HCT116 (cell line): ENCODE measurements around the gene NDUFA8. TPM values are rescaled to one million over a fixed set of nuclear protein-coding genes. Genes with fewer than 3 reads are reported as not detected.

Source experiments
- ATAC-seq: fragments of 200-7000 bp; cut with Tn5 transposase; 2 replicates; pipeline ENCODE4 v1.9.1; 2020; ENCODE audit warnings: mild to moderate bottlenecking, moderate library complexity
- BruUV-seq: library from RNA; stranded (reverse); fragments of 400-500 nt; replicated peaks from 2 replicates; lab custom pipeline; 2021; lab: Mats Ljungman, UMichigan
- CTCF ChIA-PET: fragments of 300-600 bp; sonication (Branson Sonifier 250); formaldehyde crosslinking; loops from one replicate; lab custom pipeline; 2021; ENCODE audit warnings: antibody characterized with exemption; lab: Charles Lee
- POLR2A ChIA-PET: fragments of 300-600, 350-600 bp; sonication (Branson Sonifier 250); formaldehyde crosslinking; loops from one replicate; lab custom pipeline; 2021; ENCODE audit warnings: antibody characterized with exemption; lab: Charles Lee
- RAD21 ChIA-PET, 2 experiments: fragments of 300-600 bp; sonication (Branson Sonifier 250); formaldehyde crosslinking; loops; one replicate each; lab custom pipeline; 2023; ENCODE audit warnings: low total read pairs in 2 of 2; ENCODE audit not compliant: uncharacterized antibody in 2 of 2, unreplicated experiment in 2 of 2, low non-redundant PET in 1 of 2; lab: Charles Lee
- DNase-seq: peaks from one replicate; pipeline ENCODE4 v3.0.0-alpha.2; 2010; ENCODE audit warnings: low read depth, low spot score
- H2AFZ ChIP-seq: fragments of 200-600 bp; shearing (Covaris generic), sonication (generic); 2 replicates; pipeline ENCODE4 v1.6.1; 2017; ENCODE audit warnings: low read depth, mixed run types, mixed read lengths, antibody characterized with exemption, low read length; ENCODE audit not compliant: poor library complexity, severe bottlenecking
- H3K27ac ChIP-seq: 2 replicates; pipeline ENCODE4 v1.5.1; 2012; ENCODE audit warnings: low read depth, low read length
- H3K27me3 ChIP-seq: fragments of 200-600 bp; sonication (generic); 2 replicates; pipeline ENCODE4 v1.6.1; 2016; ENCODE audit warnings: mixed run types, low read length, mixed read lengths; ENCODE audit not compliant: insufficient read depth
- H3K36me3 ChIP-seq, 2 experiments: fragments of 200-500 bp in 1 of 2; fragments of 200-600 bp in 1 of 2; sonication (Bioruptor generic) in 1 of 2; sonication (generic) in 1 of 2; 2 replicates each; pipeline versions ENCODE4 v1.5.1 to v1.6.1; 2014 to 2016; ENCODE audit warnings: low read length in 2 of 2, inconsistent platforms in 1 of 2, mixed read lengths in 1 of 2, mixed run types in 1 of 2; ENCODE audit not compliant: insufficient read depth in 2 of 2, control insufficient read depth in 1 of 2
- H3K4me1 ChIP-seq, 2 experiments: fragments of 200-600 bp in 1 of 2; sonication (generic) in 1 of 2; 2 replicates each; pipeline versions ENCODE4 v1.5.1 to v1.6.1; 2012 to 2017; ENCODE audit warnings: low read length in 2 of 2, inconsistent platforms in 1 of 2, mild to moderate bottlenecking in 1 of 2, mixed read lengths in 1 of 2, mixed run types in 1 of 2, moderate library complexity in 1 of 2; ENCODE audit not compliant: insufficient read depth in 2 of 2, control insufficient read depth in 1 of 2
- H3K4me2 ChIP-seq: fragments of 200-600 bp; sonication (generic); 2 replicates; pipeline ENCODE4 v1.6.1; 2017; ENCODE audit warnings: mixed run types, low read length, mixed read lengths
- H3K4me3 ChIP-seq, 2 experiments: fragments of 200-600 bp in 1 of 2; sonication (generic) in 1 of 2; replicated peaks in 1 of 2; 2 replicates each; pipeline ENCODE4 v1.5.1; 2011 to 2016; ENCODE audit warnings: low read length in 2 of 2, control low read depth in 1 of 2, low read depth in 1 of 2, mild to moderate bottlenecking in 1 of 2, mixed read lengths in 1 of 2, mixed run types in 1 of 2
- H3K79me2 ChIP-seq: fragments of 200-600 bp; sonication (generic); 2 replicates; pipeline ENCODE4 v1.6.1; 2017; ENCODE audit warnings: mild to moderate bottlenecking, mixed run types, low read length, moderate library complexity, mixed read lengths; ENCODE audit not compliant: insufficient read depth
- H3K9ac ChIP-seq: fragments of 200-600 bp; sonication (generic); 2 replicates; pipeline ENCODE4 v1.6.1; 2016; ENCODE audit warnings: low read length, mixed read lengths
- H3K9me2 ChIP-seq: fragments of 200-600 bp; sonication (generic), shearing (Covaris generic); 2 replicates; pipeline ENCODE4 v1.6.1; 2017; ENCODE audit warnings: mixed run types, mild to moderate bottlenecking, moderate library complexity; ENCODE audit not compliant: insufficient read depth
- H3K9me3 ChIP-seq, 2 experiments: fragments of 200-500 bp in 1 of 2; fragments of 200-600 bp in 1 of 2; sonication (Bioruptor generic) in 1 of 2; sonication (generic) in 1 of 2; 2 replicates each; pipeline ENCODE4 v1.6.1; 2014 to 2017; ENCODE audit warnings: low read length in 2 of 2, mixed read lengths in 2 of 2, inconsistent platforms in 1 of 2, low read depth in 1 of 2, mild to moderate bottlenecking in 1 of 2, mixed run types in 1 of 2, moderate library complexity in 1 of 2; ENCODE audit not compliant: control insufficient read depth in 1 of 2, insufficient read depth in 1 of 2
- H4K20me1 ChIP-seq: fragments of 200-600 bp; sonication (generic), shearing (Covaris generic); 2 replicates; pipeline ENCODE4 v1.6.1; 2017; ENCODE audit warnings: mixed run types, mild to moderate bottlenecking, moderate library complexity; ENCODE audit not compliant: insufficient read depth
- CEBPB ChIP-seq: IDR thresholded peaks from 2 replicates; pipeline ENCODE4 v1.6.1; 2012; ENCODE audit warnings: low read depth
- FOSL1 ChIP-seq: IDR thresholded peaks from 2 replicates; pipeline ENCODE4 v1.6.1; 2012; ENCODE audit warnings: low read depth
- RAD21 ChIP-seq: IDR thresholded peaks from 2 replicates; pipeline ENCODE4 v1.6.1; 2012; ENCODE audit warnings: low read depth, mild to moderate bottlenecking
- SP1 ChIP-seq: IDR thresholded peaks from 2 replicates; pipeline ENCODE4 v1.6.1; 2012; ENCODE audit warnings: low read depth
- ZFX ChIP-seq: fragments of 450-650 bp; IDR thresholded peaks from 2 replicates; pipeline ENCODE4 v1.6.1; 2017
- intact Hi-C: fragments of 100-400 bp; cut with micrococcal nuclease; formaldehyde crosslinking; loops from 2 replicates; pipeline ENCODE4 v1.10.0; 2022
- total RNA-seq: library from RNA; stranded (reverse); gene quantifications from one replicate; pipeline ENCODE4 v1.2.1, GENCODE V29; 2021; ENCODE audit not compliant: unreplicated experiment
- TF ChIP-seq, protein P1 (sequence below): IDR thresholded peaks from 2 replicates; pipeline ENCODE4 v1.6.1; 2011; ENCODE audit warnings: mild to moderate bottlenecking, low read length, moderate library complexity; ENCODE audit not compliant: insufficient replicate concordance; ENCODE audit errors: extremely low read depth
- TF ChIP-seq, protein P2 (sequence below), 3 experiments: fragments of 200-600 bp in 1 of 3; sonication (generic) in 1 of 3; IDR thresholded peaks in 2 of 3; conservative IDR thresholded peaks in 1 of 3; 2 replicates each; pipeline ENCODE4 v1.5.1; 2012 to 2017; ENCODE audit warnings: low read depth in 2 of 3, low read length in 2 of 3, antibody characterized with exemption in 1 of 3, borderline replicate concordance in 1 of 3, control low read depth in 1 of 3, mild to moderate bottlenecking in 1 of 3, mixed read lengths in 1 of 3, mixed run types in 1 of 3, moderate library complexity in 1 of 3; ENCODE audit not compliant: insufficient read depth in 1 of 3

NDUFA8 gene
- total RNA-seq, 1 experiment from 2014 or later: 84.5 TPM

DNA sequence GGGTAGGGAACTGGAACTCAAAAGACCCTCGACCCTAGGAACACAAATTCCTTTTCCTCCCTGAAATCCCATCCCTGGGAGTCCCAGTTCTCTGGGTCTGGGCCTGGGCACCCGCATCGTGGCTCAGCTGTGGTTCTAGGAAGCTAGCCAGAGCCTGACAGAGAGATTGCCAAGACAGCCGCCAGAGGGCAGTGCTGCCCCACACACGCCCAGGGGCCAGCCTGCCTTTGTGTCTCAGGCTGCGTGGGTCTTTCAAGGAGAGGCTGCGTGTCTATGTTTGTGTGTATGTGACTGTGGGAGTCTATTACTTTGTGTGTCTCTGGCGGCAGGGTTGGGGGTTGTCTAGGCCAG, 34.4 kb downstream of the NDUFA8 start:
- no peaks in the 10 kb centered on the region for H3K27me3 ChIP-seq
- POLR2A ChIA-PET: interaction anchor here (1.8 kb wide), 1 partner anchor 225 kb away, joined by 9 read pairs; no protein-coding TSS in a partner anchor
- intact Hi-C loops: loop anchor here (1.0 to 10.0 kb wide), 4 partner anchors 225 to 1230 kb away; partner anchors contain the start of gene CRB2

DNA sequence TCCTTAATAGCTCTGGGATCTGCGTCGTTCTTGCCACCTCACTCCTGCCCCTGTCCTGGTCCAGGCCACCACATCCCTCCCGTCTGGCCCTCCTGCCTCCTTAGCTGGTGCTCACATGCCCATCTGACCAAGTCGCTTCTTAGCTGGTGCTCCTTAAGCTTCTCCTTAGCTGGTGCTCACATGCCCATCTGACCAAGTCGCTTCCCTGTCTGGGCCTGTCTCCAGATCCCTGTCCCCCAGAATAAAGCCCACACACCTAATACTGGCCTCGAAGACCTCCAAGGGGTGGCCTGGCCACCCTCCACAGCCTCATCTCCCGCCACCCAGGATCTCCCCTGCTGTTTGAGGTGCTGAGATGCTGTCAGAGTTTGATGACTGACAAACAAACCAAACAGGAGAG, 35.1 kb downstream of the NDUFA8 start:
- Histone ChIP-seq H3K27me3 (no peaks in the 10 kb centered on the region), H3K36me3 (no peaks in the 10 kb centered on the region), H3K27ac (no peak overlapping the region), H2AFZ (no peak overlapping the region), H3K9ac (no peak overlapping the region), H3K9me3 (no peaks in the 10 kb centered on the region), H3K4me3 (no peak overlapping the region), H3K4me1 (peaks cover 0 to 12% of the 10 kb centered on the region in 2 experiments; a peak in 1 of 4 replicates), H3K4me2 (no peak overlapping the region), H3K9me2 (no peaks in the 10 kb centered on the region), H4K20me1 (no peaks in the 10 kb centered on the region), H3K79me2 (no peaks in the 10 kb centered on the region)
- DNase-seq (no peak), ATAC-seq (no peak)
- intact Hi-C loops: loop anchor here (10.0 kb wide), 1 partner anchor 1230 kb away; the partner anchor contains the start of gene CRB2
- no TSS peak for BruUV-seq
- POLR2A ChIA-PET: interaction anchor here (1.8 kb wide), 1 partner anchor 226 kb away, joined by 9 read pairs; no protein-coding TSS in a partner anchor
- RAD21 ChIA-PET: interaction anchor here (0.7 to 3.3 kb wide), 10 partner anchors 25 to 330 kb away, joined by 3 to 43 read pairs (median 4); no protein-coding TSS in a partner anchor
- CTCF ChIA-PET: interaction anchor here (0.7 to 9.5 kb wide), 26 partner anchors 10 to 1225 kb away, joined by 3 to 229 read pairs (median 5); partner anchors contain the start of genes MRRF, PDCL, PTGS1 and RBM18
- TF ChIP-seq, protein P1, sequence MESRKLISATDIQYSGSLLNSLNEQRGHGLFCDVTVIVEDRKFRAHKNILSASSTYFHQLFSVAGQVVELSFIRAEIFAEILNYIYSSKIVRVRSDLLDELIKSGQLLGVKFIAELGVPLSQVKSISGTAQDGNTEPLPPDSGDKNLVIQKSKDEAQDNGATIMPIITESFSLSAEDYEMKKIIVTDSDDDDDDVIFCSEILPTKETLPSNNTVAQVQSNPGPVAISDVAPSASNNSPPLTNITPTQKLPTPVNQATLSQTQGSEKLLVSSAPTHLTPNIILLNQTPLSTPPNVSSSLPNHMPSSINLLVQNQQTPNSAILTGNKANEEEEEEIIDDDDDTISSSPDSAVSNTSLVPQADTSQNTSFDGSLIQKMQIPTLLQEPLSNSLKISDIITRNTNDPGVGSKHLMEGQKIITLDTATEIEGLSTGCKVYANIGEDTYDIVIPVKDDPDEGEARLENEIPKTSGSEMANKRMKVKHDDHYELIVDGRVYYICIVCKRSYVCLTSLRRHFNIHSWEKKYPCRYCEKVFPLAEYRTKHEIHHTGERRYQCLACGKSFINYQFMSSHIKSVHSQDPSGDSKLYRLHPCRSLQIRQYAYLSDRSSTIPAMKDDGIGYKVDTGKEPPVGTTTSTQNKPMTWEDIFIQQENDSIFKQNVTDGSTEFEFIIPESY: no peak
- TF ChIP-seq, protein P2, sequence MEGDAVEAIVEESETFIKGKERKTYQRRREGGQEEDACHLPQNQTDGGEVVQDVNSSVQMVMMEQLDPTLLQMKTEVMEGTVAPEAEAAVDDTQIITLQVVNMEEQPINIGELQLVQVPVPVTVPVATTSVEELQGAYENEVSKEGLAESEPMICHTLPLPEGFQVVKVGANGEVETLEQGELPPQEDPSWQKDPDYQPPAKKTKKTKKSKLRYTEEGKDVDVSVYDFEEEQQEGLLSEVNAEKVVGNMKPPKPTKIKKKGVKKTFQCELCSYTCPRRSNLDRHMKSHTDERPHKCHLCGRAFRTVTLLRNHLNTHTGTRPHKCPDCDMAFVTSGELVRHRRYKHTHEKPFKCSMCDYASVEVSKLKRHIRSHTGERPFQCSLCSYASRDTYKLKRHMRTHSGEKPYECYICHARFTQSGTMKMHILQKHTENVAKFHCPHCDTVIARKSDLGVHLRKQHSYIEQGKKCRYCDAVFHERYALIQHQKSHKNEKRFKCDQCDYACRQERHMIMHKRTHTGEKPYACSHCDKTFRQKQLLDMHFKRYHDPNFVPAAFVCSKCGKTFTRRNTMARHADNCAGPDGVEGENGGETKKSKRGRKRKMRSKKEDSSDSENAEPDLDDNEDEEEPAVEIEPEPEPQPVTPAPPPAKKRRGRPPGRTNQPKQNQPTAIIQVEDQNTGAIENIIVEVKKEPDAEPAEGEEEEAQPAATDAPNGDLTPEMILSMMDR (IDR thresholded peaks at IDR 0.05 in 2 of 3, conservative IDR thresholded peaks at IDR 0.05 in 1 of 3; ENCODE audit: borderline replicate concordance in 1 of 3, insufficient read depth in 1 of 3, low read depth in 2 of 3, low read length in 2 of 3): no peak
- TF ChIP-seq SP1: no peak

More for the DNA sequence above, 34.4 kb downstream of the NDUFA8 start:
- TF ChIP-seq, protein P2 (IDR thresholded peaks at IDR 0.05 in 2 of 3, conservative IDR thresholded peaks at IDR 0.05 in 1 of 3; ENCODE audit: borderline replicate concordance in 1 of 3, insufficient read depth in 1 of 3, low read depth in 2 of 3, low read length in 2 of 3): peak; percentile 92 to 97 (median 97)
- no peak for TF ChIP-seq CEBPB
- TF ChIP-seq FOSL1: no peak
- no peak for TF ChIP-seq ZFX
- peak; percentile 100 for TF ChIP-seq RAD21
- H3K36me3 ChIP-seq: no peaks in the 10 kb centered on the region
- no peaks in the 10 kb centered on the region for H3K9me3 ChIP-seq
- H4K20me1 ChIP-seq: no peaks in the 10 kb centered on the region
- DNase-seq (peak; percentile 56), ATAC-seq (peak; percentile 88)
- H3K9me2 ChIP-seq: no peaks in the 10 kb centered on the region
- no TSS peak for BruUV-seq
- H3K9ac ChIP-seq: no peak overlapping the region
- peak overlapping the region; percentile 42 for H2AFZ ChIP-seq
- CTCF ChIA-PET: interaction anchor here (0.7 to 9.5 kb wide), 26 partner anchors 9 to 1225 kb away, joined by 3 to 229 read pairs (median 5); partner anchors contain the start of genes MRRF, PDCL, PTGS1 and RBM18
- no peak overlapping the region for H3K27ac ChIP-seq
- H3K4me1 ChIP-seq: peaks cover 0 to 12% of the 10 kb centered on the region in 2 experiments; a peak in 1 of 4 replicates
- H3K79me2 ChIP-seq: no peaks in the 10 kb centered on the region
- RAD21 ChIA-PET: interaction anchor here (0.7 to 3.3 kb wide), 10 partner anchors 26 to 329 kb away, joined by 3 to 43 read pairs (median 4); no protein-coding TSS in a partner anchor
- peak overlapping the region; percentile 38; the same call in 1 of the 2 replicates for H3K4me2 ChIP-seq
- no peak overlapping the region for H3K4me3 ChIP-seq
